NOMO-1 treated with DMSO at 0.1 percent for 48 hours (cell line): Measurements from ENCODE around the gene MED13L.

Experiments
- DNase-seq: peaks from one replicate; lab custom pipeline; 2025; ENCODE audit not compliant: unreplicated experiment; lab: John Stamatoyannopoulos, UW

MED13L gene

DNA sequence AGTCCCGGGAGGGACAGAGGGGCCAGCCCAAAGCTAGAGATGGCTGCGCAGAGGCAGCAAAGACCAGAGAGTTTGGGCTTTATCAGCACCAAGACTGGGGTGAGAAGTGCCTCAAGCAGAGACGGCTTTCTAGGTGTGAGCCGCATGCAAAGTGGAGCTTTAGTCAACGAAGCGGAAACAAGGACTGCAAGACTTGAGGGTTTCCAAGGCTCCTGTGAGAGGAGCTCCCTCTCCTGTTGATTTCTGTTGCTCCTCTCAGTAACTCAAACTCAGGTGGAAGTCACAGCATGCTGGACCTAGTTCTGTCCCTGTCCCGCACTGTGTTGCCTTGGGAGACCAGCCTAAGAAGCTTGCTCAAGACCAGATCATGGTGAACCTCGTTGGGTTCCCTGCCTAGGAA, 327.8 kb downstream of the MED13L start:
- DNase-seq, result no peak

DNA sequence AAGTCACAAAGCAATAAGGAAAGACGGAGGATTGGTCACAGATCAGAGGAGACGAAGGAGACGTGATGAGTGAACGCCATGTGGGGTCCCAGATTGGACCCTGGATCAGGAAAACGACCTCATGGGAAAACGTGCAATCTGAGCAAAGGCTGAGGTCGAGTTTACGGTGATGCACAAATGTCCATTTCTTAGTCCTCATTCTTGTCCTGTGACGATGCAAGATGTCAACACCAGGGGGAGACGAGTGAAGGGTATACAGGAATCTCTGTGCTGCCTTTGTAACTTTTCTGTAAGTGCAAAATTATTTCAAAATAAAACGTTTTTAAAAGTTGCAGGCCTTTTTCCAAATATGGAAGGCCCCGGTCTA, 329.8 kb downstream of the MED13L start:
- DNase-seq, result no peak

DNA sequence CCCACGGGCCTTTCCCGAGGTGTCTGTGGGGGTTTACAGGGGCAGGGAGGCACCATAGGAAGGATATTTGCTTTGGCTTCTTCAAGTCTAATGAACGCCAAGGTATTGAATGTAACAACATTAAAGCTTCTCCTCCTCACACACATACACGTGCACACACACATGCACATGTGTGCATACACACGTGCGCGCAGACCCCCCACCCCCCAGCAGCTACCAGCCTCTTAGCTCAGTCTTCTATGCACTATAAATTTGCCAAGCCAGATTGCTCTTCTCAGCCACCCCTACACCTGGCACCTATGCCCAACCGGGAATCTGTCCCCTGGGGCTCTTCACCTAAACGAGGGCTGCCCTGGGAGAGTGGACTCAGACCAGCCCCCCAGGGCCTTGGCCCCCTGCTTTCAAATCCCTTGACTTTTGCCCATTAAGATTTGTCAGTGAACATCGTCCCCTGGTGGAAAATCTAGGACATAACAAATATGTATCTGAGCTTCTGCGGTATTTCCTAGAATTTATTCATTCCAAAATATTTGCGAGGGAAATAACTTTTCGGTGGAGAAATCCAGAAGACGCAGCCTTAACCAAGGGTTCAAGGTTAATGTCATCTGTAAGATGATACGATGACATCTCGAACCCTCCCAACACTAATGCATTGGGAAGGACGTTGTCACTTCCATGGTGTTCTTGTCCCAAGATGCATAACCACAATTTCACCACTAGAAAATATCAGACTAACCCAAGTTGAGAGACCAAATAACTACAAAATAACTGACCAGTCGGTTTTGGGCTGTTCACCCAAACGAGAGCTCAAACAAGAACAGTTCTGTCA, 330.4 kb downstream of the MED13L start:
- DNase-seq, result no peak

DNA sequence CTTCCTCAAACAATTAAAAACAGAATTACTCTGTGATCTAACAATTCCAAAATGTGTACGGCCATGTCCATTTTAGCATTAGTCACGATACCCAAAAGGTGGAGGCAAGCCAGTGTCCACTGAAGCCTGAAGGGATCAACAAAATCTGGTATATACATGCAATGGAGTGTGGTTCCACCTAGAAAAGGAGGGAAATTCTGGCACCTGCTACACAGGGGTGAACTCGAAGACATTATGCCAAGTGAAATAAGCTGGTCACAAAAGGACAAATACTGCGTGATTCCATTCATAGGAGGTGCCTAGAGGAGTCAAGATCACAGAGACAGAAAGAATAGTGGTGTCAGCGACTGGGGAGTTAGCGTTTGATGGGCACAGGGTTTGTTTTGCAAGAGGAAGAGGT, 331.4 kb downstream of the MED13L start:
- DNase-seq, result no peak

DNA sequence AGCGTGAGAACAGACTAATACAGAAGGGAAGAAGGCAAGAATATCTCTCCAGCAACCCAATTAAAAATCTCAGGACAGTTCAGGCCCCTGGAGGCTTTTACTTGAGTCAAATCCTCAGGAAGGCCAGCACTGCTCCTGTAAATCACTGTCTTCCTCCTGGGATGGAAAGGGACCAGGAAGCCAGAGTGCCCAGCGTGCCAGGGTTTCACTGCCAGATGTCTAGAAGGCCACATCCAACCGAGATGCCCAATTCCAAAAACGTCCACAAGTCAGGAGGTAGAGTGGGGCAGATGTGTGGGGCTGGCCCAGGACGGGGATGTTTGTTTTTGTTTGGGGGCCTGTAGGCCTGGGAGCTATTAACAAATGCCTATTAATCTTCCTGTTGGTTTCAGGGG, 332.0 kb downstream of the MED13L start:
- DNase-seq, result no peak

DNA sequence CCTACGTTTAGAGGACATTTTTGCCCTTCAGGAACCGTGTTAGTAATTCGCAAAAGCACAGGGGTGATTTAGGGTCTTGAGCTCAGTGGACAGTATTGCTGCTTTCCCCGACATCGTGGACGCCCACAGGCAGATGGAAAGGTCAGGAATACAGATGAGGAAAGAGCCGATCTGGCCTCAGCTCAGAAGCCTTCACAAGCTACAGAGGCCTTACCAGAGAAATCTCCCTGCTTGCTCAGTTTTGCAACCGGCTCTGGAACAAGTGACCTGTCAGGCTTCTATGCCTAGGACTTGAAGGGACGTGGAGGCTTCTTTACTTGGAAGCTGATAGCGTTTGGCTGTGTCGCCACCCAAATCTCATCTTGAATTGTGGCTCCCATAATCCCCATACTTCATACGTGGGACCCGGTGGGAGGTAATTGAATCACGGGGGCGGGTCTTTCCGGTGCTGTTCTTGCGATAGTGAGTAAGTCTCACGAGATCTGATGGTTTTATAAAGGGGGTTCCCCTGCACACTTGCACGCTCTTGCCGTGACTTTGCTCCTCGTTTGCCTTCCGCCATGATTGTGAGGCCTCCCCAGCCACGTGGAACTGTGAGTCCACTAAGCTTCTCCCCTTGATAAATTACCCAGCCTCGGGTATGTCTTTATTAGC, 332.5 kb downstream of the MED13L start:
- no peak for DNase-seq

DNA sequence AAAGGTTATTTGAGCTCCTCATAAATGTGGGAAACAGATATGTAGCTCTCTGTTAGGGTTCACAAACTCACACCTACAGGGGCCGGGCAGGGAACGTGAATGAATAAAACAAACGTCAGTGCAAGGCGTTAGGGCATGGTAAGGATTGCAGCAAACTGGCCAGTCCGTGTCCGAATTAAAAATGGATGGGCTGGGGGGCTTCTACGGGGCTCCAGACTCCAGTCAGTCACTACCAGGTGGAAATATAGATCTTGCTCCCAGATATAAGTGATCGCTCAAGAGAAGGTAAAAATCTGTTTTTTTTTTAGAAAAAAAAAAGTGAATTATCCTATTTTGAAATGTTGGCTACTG, 333.1 kb downstream of the MED13L start:
- DNase-seq, result no peak

DNA sequence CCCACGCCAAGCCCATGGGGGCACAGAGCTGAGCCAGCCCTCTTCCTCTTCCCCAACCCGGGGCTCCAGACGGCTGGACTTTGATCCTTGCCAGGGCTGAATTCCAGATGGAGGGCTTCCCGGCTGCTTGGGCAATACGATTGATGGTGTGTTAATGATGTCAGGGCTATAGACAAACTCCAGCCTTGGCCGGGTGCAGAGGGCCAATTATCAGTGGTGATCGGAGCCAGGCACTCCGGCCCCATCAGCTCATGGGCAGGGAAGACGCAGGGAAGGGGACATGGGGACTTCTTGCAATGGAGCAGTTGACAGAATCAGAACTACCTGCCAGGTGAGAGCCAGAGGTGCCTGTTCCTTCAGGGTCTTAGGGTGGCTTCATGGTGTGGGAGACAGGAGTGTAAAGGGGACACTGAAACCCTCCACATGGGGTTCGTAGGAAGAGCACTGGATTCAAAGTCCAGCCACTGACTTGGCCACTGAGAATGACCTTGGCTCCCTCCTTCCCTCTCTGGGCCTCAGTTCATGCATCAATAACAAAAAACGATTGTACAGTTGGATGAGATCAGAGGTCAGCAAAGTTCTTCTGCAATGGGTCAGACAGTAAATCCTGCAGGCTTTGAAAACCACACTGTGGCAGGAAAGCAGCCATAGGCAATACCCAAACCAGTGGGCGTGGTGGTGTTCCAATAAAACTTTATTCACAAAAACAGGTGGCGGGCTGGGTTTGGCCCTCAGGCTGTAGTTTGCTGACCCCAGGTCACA, 333.7 kb downstream of the MED13L start:
- DNase-seq, result no peak

DNA sequence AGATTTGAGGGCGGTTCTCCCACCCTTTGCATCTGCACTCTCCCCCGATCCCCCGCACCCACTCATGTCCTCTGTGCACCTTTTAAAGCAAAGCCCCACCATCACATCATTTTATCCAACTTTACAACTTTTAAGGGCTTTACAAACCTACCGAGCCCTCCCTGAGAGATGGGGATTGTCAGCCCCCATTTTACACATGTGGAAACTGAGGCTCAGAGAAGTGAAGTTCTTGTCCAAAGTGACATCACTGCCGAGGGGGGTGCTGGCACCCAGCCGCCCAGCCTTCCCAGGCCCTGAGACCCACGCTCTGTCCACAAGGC, 334.2 kb downstream of the MED13L start:
- no peak for DNase-seq

DNA sequence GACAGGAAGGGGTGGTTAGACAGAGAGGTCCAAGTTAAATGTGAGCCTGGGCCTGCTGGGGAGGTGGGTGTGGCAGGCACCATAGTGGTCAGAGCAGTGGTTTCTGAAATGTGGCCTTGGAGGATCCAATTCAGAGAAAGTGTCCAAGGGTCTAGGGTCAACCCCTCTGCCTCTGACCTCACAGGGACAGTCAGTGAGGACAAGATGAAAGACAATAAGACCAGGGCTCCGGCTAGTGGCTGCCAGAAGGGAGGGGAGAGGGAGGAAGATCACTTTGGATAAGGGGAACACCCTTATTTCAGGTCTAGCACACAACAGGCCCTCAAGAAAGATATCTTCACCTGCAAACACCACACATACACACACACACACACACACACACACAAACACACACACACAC, 335.1 kb downstream of the MED13L start:
- DNase-seq, result no peak

DNA sequence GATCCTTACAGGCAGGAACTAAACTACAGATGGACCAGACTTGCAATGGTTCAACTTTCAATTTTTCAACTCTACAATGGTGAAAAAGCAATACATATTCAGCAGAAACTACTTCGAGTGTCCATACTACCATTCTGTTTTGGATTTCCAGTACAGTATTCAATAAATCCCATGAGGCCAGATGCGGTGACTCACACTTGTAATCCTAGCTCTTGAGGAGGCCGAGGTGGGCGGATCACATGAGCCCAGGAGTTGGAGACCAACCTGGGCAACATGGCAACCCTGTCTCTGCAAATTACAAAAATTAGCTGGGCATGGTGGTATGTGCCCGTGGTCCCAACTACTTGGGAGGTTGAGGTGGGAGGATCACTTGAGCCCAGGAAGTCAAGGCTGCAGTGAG, 336.1 kb downstream of the MED13L start:
- no peak for DNase-seq

DNA sequence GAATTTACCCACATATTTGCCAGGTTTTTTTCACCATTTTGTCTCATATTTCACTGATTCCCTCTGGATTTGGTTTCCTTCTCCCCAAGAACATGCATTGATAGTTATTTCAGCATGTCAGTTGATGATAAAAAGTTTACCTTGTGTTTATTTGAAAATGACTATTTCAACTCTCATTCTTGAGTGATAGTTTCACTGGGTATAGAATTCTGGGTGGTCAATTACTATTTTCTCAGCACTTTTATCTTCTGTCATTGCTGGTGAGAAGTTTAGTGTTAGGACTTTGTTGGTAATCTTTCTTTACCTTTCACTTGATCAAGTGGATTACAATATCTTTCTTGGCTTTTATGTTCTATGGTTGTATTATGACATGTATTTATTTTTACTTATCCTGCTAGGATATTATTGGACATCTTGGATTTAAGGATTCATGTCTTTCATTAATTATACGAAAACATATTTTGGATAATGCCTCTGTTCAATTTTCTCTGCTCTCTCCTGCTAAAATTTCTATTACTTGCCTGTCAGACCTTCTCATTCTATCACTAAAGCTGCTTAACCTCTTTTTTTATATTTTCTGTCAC, 338.6 kb downstream of the MED13L start:
- no peak for DNase-seq

DNA sequence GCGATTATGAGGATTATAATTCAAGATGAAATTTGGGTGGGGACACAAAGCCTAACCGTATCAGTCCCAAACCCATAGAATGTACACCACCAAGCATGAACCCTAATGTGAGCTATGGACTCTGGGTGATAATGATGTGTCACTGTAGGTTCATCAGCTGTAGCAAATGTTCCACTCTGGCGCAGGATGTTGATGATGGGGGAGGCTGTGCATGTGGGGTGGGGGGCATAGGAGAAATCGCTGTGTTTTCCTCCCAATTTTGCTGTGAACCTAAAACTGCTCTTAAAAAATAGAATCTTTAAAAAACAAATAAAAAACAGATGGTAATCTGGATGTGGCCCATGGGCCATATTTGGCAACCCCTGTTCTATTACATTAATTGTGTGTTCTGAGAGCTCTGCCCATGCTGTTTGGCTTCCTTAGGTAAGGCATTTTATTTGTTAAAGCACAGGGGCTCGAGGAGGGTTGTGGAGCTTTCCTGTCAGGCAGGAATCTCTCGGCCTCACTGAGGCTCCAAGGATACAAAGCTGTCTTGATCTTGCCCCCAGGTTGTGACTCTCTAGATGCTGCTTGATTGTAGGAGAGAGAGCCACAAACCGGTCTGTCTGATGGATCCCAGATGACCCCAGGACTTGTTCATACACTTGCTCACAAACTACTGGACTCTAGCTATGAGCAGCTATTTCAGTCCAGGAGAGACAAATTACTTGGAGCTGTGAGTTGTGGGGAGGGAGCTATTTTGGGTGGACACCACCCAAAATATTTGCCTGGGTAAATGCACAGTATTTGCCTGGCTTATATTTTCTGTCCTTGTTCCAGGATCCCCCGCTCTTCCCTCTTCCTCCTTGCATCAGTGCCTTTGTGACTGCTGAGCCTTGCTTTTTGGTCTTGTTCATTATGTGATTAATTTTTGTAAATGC, 340.2 kb downstream of the MED13L start:
- no peak for DNase-seq

DNA sequence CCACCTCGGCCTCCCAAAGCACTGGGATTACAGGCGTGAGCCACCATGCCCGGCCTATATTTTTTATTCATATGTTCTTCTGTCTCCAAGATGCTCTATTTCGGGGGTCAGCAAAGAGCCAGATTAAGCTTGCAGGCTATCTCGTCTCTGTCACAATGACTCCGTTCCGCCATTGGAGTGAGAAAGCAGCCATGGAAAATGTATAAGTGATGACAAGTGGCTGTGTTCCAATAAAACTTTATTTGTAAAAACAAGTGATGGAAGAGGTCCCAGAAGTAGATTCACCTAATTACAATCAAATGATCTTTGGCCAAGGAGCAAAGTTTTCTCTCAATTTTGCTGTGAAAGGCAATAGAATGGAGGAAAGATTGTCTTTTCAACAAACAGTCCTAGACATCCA, 342.6 kb downstream of the MED13L start:
- no peak for DNase-seq

DNA sequence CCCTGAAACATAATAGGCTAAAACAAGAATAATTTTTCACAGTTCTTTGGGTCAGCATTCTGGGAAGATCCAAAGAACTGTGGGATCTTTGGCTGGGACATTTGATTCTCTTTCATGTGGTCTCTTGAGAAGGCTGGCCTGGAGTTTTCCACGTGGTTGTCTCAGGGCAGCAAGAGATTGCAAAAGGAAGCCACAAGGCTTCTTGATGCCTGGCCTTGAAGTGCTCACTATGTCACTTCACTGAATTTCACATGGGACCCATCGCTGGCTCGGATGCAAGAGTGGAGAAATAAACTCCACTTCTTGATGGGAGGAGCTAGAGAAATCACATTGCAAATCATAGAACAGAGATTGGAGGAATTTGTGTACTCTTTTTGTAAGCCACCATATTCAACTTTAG, 343.4 kb downstream of the MED13L start:
- DNase-seq, result no peak

DNA sequence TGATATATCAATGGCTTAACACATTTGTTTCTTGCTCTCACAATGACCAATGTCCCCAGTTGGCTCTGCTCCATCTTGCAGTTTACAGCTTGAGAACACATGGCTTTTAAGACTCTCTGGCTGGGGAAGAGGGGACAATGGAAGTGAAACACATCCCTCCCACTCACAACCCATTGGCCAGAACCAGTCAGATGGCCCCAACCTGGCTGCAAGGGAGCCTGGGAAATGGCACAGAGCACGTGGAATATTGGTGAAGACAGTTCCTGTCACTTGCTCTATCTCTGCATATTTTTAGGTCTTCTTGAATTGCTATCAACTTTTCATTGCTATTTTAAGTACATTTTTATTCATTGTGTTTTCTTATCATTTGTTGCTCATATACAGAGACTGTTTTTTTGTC, 345.4 kb downstream of the MED13L start:
- DNase-seq, result no peak

DNA sequence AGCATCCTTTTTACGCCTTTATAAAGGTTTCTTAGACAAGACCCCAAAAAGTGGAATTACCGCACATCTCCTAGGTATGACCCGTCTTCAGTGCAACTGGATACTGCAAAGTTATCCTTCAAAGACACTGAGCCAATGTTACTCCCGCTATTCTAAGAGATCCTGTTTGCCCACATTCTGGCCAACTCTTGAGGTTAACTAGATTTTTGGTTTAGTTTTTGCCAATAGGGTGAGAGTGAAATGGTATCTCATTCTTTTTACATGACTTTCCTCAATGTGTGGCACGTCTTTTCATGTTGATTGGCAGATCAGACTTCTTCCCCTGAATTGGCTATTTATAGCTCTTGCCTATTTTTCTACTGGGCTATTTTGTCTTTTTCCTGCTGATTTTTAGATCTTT, 347.2 kb downstream of the MED13L start:
- DNase-seq, result no peak

DNA sequence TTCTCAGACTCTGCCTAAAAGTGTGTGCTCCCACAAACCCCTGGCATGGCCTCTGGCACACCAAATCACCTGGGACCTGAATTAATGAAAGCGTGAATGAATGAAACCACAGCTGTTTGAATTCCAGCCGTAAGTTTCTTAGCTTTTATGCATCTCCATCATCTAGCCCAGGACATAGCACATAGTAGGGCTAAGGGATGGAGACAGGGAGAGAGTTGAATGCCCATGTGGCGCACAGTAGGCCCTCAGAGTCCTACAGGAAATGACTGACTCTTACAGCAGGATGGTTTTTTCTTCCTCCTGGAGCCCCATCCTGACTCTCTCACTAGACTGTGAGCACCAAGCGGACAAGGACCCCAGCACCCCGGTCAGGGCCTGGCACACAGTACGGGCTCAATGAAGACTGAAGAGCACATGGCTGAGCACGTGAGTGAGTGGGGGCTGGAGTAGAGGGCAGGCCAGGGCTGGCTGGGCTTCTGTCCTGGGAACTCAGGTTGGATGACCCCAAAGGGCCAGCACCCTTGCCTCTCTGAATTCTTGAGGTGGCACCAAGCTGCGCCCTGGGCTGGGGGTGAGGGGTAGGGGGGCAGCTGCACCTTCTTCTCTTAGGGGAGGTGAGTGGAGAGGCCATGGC, 351.3 kb downstream of the MED13L start:
- no peak for DNase-seq

DNA sequence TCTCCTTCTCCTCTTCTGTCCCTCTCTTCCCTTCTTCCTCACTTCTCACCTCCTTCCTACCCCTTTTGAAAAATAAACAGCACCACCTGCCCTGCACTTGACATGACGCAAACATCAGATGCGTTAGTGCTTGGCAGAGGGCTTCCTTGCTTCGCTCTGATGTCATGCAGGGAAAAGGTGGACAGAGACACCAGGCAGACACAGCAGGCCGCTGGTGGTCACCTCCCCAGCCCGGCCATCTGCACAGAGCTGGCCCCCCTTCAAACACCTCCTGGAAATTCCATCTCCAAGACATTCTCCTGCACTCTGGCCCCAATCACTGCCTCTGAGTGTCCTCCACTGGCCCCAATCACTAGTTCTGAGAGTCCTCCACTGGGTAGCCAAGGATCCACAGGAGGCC, 353.6 kb downstream of the MED13L start:
- DNase-seq, result no peak

DNA sequence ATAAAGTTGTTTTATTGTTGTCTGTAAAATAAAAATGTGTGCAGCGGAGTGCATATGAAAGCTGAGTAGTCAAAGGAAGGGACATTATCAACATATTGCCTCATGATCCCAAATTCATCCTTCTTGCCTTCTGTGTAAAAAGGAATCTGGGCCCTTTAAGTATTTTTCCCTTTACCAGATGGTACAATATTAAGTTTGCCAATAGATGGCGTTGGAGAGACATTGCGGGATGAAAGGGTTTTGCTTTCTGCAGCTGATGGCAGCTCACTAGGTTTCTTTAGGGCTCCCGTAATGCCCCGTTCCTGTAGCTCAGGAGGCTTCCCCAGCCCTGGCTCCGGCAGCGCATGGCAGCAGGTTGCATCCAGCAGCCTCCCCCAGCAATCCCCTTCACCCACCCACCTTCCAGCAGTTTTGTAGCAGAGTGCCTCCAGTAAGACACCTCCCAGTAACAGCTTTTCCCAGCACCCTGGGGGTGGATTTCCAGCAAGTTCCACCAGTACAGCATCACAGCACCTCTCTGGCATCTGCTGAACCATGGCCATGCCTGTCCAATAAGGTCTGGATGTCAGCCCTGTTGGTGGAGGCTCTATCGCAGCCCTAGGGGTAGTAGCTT, 354.4 kb downstream of the MED13L start:
- no peak for DNase-seq
